ENCODE results near the gene KLHDC10.
"Not testable (repeated sequence)": the region's sequence is repeated elsewhere in the genome, so short reads cannot be mapped to it uniquely, and the experiment has no call there.

KLHDC10 gene

DNA sequence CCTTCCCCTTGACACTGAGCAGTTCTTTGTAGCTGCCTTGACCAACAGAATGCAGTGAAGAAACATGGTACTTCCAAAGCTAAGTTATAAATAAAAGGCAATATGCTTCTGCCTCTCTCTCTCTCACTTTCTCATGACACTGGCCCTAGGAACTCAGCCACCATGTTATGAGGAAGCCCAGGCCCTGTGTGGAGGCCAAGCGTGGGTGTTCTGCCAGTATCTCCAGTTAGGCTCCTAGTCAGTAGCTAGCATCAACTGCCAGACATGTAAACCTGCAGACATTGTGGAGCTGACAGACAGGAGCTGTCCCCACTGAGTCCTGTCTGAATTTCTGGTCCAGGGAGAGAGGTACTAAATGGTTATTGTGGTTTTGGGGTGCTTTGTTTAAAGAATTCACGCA lies 89.7 kb downstream of the KLHDC10 start:
- no peak for DNase-seq

DNA sequence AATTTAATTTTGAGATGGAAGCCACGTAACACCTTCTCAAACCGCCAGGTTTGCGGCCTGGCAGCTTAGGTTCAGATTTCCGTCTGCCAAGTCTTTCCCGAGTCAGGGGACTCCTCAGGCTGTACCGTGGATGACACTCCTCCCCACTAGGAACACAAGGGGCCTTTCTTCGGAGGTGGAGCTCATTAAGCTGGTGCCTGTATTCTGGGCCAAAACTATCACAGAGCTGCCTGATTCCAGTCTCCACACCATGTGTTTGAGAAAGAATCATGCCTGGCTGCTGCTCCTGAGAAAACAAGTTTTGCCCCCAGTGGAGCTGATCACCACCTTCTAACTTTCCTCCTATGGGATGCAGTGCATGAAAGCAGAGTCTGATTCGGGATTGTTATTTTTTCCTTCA lies 90.1 kb downstream of the KLHDC10 start:
- DNase-seq = no peak

DNA sequence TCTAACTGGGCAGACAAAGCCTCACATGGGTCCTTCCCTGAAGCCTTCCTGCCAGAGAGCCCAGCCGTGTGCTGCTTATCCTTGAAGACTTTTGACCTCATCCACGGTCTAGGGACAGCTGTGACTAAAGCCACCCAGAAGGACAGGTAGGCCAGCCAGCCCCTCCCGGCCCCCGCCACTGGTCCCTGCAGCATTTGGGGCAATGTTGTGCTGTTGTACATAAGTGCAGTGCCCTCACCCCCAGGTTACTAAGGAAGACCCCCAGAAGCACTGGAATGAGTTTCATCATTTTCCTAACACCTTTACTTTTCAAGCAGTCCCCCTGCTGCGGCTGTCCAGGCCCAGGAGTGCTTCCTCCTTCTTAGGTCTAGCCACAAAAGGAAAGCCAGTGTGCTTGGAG lies 91.9 kb downstream of the KLHDC10 start:
- no peak for DNase-seq

DNA sequence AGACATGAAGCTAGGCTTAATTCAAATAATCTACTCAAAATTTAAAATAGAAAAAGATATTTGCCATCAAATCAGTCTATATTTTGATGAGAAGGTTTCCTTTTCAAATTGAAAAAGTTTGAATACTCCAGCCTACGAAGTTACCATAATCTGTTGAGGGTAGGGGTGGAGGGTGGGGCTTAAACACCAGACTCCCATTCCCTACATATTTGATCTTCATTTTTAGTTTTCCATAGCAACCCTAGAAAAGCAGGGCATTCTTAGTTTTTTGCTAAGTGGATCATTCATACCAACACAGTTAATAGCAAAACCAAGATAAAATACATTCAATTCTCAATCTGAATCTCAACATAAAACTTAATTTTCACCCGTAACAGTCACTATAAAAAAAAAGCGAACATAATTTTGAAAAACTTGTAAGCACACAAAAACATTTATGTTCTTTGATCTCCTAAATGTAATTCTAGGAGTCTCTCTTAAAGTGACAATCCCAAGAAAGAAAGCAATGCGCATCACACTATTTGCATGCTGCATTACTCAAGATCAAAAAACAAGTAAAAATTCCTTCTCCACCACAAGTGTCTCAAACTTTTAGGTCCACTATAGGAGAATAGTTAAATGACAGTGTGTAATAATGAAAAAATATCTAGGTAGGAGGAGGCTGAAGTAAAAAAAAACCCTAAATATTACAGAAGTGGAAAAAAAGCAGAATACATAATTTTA lies 104.1 kb downstream of the KLHDC10 start:
- DNase-seq = no peak

DNA sequence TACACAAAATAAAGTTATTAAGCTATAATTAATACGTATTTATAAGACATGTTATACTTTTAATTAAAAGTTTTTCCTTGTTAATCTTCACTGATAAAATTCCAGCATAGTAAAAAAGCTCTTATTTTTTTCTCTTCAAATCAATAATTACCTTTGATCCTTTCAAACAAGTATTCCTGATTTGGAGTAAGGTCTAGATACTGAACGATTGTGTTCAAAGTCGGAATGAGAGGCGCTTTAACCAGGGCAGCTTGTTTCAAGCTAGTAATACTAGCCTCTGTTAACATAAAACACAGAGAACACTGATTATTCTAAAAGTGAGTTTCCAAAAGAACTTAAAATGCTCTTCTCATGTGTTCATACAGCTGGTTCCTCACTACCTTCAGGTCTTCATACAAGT lies 107.9 kb downstream of the KLHDC10 start:
- DNase-seq = no peak

- no peak for DNase-seq
Observed at GRCh38 chr7:130179631-130180030, 109.3 kb downstream of the KLHDC10 start.

DNA sequence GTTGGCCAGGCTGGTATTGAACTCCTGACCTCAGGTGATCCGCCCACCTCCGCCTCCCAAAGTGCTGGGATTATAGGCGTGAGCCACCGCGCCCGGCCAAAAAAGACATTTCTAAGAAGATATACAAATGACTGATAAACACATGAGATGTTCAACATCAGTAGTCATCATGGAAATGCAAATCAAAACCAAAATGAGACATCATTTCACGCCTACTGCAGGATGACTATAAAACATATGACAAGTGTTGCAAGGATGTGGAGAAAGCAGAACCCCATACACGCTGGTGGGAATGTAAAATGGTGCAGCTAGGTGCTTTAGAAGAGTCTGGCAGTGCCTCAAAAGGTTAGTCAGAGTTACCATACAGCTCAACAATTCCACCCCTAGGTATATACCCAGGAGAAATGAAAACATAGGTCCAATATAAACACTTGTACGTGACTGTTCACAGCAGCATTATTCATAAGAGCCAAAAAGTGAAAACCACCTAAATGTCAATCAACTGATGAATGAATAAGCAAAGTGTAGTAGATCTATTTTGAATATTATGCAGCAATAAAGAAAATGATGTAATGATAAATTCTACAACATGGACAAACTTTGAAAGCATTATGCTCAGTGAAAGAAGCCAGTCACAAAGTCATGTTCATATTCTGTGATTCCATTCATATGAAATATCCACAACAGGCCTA lies 110.4 kb downstream of the KLHDC10 start:
- no peak for DNase-seq

- no peak for DNase-seq
Observed at GRCh38 chr7:130181263-130181605, 110.9 kb downstream of the KLHDC10 start.

GRCh38 chr7:130182990-130183389 lies 112.7 kb downstream of the KLHDC10 start:
- DNase-seq = no peak

GRCh38 chr7:130184349-130184748 lies 114.0 kb downstream of the KLHDC10 start:
- DNase-seq = not testable (repeated sequence)
